ENCODE data around the gene ATP6V0A1.
"Not testable (repeated sequence)": the region's sequence is repeated elsewhere in the genome, so short reads cannot be mapped to it uniquely, and the experiment has no call there.

Gene ATP6V0A1

DNA sequence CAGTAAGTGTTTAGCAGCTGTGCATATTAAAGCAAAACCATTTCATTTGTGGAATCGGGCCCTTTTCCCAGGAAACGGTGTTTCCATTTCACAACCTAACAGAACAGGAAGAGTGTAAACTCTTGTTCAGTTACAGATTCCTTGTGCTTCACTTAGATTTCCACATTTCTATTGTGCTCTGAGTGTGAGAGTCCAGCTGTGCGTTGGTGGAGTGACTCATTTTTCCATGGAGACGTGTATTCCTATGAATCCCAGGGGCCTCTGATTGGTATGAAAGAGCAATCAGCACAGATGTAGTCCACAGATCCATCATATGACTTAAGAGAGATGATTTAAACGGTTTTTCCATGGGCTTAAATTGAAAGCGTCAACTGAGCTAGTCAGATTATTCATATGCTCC lies 22.3 kb upstream of the ATP6V0A1 start:
- DNase-seq (ENCODE audit: low read depth in 2 of 2) = no peak

DNA sequence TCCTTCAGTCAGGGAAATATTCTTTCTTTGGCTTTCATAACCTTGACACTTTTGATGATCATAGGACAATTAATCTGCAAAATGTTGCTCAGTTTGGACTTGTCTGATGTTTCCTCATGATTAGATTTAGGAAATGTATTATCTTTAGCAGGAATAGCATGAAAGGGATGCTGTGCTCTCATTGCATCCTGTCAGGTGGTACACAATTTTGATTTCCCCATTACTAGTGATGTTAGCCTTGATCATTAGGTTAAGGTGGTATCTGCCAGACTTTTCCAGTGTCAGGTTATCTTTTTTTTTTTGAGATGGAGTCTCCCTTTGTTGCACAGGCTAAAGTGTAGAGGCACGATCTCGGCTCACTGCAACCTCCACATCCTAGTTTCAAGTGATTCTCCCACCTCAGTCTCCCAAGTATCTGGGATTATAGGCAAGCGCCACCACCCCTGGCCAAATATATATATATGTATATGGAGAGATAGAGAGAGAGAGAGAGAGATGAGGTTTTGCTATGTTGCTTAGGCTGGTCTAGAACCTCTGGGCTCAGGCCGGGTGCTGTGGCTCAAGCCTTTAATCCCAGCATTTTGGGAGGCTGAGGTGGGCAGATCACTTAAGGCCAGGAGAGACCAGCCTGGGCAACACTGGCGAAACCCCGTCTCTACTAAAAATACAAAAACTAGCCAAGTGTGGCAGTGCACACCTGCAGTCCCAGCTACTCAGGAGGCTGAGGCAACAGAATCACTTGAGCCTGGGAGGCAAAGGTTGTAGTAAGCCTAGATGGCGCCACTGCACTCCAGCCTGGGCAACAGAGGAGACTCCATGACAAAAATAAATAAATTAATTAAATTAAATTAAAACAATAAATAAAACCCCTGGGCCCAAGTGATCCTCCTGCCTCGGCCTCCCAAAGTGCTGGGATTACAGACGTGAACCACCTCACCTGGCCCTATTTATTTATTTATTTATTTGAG lies 19.8 kb upstream of the ATP6V0A1 start:
- DNase-seq (ENCODE audit: low read depth in 2 of 2) = no peak

DNA sequence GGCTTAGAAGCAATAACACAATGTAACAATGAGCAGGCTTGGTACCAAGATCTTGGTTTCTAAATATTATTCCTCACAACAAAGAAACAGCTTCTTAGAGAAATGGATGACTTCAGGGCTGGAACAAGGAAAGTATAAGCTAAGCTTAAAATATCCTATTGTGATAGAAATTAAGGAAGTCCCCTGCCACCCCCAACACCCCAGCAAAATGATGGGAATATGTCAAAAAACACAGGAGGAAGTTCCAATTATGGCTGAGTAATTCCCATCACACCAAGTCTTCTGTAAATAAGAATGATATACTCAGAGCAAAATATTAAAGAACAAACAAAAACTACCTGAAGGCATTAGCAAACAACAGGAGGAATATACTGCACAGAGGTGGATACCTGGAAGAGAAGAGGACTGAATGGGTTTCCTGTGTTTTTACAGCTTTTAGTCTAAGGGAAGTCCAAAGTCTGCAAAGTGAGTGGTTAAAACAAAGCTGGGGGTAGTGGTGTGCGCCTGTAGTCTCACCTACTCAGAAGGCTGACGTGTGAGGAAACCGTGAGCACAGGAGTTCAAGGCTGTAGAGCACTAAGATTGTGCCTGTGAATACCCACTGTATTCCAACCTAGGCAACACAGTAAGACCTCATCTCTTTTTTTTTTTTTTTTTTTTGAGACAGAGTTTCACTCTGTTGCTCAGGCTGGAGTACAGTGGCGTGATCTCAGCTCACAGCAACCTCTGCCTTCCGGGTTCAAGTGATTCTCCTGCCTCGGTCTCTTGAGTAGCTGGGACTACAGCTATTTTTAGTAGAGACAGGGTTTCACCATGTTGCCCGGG lies 17.1 kb upstream of the ATP6V0A1 start:
- DNase-seq (ENCODE audit: low read depth in 2 of 2) = no peak

DNA sequence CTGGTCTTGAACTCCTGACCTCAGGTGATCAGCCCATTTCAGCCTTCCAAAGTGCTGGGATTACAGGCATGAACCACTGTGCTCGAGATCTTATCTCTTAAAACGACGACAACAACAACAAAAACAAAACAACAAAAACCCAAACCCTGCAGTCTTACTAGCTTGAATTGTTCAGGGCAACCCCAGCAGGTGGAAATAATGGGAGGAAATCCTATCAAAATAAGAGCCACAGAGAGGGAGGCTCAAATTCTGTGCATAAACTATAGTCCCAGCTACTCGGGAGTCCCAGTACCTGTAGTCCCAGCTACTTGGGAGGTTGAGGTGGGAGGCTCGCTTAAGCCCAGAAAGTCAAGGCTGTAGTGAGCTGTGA lies 16.5 kb upstream of the ATP6V0A1 start:
- DNase-seq (ENCODE audit: low read depth in 2 of 2) = no peak

DNA sequence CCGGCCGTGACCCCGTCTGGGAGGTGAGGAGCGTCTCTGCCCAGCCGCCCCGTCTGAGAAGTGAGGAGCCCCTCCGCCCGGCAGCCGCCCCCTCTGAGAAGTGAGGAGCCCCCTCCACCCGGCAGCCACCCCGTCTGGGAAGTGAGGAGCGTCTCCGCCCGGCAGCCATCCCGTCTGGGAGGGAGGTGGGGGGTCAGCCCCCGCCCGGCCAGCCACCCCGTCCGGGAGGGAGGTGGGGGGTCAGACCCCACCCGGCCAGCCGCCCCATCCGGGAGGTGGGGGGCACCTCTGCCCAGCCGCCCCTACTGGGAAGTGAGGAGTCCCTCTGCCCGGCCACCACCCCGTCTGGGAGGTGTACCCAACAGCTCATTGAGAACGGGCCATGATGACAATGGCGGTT lies 9.5 kb upstream of the ATP6V0A1 start:
- DNase-seq (ENCODE audit: low read depth in 2 of 2) = not testable (repeated sequence)

DNA sequence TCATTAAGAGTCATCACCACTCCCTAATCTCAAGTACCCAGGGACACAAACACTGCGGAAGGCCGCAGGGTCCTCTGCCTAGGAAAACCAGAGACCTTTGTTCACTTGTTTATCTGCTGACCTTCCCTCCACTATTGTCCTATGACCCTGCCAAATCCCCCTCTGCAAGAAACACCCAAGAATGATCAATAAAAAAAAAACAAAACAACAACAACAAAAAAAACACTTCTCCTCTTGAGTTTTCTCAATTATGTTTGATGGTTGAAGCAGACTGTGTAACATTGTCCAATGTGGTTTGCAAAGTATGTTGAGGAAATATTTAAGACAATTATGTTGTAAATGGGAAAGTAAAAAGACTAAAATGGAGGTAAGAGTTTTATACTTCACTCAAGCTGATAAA lies 8.8 kb upstream of the ATP6V0A1 start:
- DNase-seq (ENCODE audit: low read depth in 2 of 2) = not testable (repeated sequence)

DNA sequence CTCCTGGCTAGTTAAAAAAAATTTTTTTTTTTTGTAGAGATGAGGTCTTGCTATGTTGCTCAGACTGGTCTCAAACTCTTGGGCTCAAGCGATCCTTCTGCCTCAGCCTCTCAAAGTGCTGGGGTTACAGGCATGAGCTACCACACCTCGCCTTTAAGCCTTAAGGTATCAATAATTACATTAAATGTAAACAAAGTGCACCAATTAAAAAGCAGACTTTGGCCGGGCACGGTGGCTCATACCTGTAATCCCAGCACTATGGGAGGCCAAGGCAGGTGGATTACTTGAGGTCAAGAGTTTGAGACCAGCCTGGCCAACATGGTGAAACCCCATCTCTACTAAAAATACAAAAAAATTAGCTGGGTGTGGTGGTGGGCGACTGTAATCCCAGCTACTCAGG lies 7.4 kb upstream of the ATP6V0A1 start:
- not testable (repeated sequence) for DNase-seq (ENCODE audit: low read depth in 2 of 2)

DNA sequence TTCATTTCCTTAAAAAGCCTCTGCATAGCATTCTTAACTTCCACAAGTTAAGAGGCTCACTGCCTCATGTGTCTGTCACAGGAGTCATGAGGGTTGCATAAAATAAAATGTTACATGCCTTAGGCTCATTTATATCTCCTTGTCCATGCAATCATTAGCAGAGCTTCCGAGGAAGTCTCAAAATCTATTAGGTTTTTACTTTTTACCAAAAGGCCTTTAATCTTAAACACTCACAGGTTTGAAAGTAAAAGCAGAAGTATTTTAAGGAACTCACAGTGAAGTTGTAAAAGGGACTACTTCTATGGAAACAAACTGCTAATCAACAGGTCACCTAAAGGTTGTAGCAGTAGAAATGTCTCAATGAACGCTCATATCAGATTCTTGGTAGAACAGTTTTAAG lies 5.2 kb upstream of the ATP6V0A1 start:
- DNase-seq (ENCODE audit: low read depth in 2 of 2) = no peak

DNA sequence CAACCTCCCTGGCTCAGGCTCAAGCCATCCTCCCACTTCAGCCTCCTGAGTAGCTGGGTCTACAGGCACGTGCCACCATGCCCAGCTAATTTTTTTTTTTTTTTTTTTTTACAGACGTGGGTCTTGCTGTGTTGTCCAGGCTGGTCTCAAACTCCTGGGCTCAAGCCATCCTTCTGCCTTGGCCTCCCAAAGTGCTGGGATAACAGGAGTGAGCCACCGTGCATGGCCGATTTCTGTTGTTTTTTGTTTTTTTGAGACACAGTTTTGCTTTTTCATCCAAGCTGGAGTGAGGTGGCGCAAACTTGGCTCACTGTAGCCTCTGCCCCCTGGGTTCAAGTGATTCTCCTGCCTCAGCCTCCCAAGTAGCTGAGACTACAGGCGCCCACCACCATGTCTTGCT lies 3.7 kb upstream of the ATP6V0A1 start:
- DNase-seq (ENCODE audit: low read depth in 2 of 2) = not testable (repeated sequence)

DNA sequence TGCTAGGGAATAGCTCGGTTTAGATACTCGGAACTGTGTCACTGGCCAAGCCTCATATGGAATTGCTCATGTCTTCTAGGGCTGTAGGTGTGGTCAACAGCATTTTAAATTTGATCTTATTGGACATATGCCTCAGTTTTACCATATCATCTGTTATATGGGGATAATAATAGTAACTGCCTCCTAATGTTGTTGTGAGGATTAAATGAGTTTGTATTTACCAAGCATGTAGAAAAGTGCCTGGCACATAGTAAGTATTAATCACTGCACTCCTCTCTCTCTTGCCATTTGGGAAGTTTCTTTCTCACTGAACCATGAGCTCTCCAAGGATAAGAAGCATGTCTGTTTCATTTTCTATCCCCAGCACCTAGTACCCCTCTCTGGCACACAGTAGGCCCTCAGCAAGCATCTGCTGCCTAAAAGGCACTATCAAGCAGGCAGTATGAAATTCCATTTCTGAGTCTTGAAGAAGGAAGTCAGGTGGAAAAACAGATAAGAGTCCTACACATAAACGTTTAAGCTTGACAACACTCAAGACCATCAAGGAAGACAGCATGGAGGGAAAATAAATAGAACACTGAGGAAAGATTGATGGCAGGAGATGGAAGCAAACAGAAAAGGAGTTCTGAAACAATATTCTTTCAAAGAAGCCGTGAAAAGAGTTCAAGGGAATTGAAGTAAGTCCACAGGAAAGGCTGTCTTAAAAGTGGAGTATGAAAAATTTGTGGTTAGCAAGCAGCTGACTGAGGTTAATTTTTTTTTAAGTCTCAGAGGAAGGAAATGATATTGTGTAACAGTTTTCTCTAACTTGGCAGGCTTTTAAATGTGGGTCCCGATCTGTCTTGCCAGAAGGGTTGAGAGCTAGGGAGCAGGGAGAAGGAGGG lies 2.2 kb upstream of the ATP6V0A1 start:
- DNase-seq (ENCODE audit: low read depth in 2 of 2) = no peak

DNA sequence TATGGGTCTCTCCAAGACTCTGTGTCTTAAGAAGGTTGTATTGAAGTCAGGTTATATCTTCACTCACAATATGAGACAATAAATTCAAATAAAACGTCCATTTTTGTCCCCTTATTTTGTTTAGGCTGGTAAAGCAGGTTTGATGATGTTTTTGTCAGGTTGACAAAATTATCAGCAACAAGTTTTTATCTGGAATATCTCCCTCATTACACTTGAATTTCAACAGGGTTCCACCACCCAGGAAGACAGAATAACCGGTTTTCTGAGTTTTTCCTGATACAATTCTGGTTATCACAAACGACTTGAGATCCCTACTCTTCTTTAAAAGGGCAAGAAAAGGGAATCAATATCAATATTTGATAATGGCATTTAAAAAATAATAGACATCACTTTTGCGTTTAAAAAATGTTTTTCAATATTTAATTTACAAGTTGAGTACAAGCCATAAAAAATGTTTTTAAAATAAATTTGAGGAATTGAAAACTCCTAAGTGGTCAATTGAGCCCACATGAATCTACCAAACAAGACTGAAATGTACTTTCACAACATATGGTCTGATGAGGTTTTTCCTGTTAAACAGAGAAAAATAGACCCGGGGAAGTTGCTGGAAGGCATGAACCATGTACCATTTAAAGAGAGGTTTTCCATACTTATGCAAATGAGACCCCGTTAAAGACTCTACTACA lies 1.4 kb upstream of the ATP6V0A1 start:
- no peak for DNase-seq (ENCODE audit: low read depth in 2 of 2)

DNA sequence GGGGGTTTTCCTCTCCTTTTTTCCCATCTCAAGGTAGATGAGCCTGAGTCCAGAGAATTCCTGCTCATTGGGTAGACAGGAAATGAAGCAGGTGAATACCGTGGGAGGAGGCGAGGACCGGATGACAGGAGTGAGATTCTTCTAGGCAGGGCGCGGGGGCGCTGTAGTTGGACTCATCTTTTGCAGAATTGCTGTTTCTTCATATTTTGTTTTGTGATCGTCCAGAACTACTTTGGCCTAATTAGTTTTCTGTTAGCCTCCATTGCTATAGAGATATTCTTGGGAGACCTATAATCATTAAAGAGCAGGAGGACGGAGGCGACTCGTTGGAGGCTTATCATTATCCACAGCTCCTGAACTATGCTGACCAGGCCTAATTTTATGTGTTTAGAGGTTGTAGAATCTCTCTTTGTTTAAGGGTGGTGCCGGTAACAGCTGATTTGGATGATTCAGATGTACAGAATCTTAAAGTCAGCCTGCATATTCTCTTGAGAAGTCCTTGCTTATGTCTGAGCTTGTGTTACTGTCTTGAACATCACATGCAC lies 650 bp downstream of the ATP6V0A1 start:
- no peak for DNase-seq (ENCODE audit: low read depth in 2 of 2)

DNA sequence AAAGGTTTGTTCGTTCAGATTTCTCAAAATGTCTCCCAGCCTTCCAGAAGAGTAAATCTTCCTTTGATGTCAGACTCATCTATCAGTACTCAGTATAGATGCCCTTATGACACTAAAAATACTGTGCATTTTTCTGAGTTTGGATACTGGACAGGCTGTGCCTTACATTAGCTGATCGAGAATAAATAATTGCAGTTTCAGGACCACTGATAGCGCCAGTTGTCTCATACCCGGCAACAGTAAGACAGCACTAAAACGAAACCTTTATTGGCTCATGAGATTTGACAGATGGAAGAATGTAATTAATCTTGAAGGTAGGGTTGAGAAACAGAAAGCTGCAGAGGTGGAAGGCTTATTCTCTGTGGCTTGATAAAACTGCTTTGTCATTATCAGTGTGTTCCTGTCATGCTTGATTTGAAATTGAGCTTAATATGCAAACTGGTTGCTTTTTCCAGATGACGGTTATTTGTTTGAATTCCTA lies 1.2 kb downstream of the ATP6V0A1 start:
- DNase-seq (ENCODE audit: low read depth in 2 of 2) = no peak

DNA sequence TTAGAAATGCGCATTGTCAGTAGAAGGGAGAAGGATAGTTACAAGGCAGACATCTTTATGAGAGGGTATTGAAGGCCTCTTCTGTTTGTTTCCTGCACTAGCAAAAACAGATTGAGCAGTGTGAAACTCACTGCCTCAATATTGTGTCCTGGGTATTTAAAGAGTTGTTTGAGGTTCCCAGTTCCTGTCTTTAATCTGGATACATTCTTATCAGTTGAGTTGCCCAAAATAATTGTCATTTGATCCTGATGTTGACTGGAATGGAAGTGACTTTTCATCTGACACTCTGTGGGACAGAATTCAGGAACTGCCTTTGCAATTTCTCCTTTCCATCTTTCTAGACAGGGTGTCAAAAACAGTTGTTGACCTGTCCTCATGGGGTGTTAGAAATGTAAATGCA lies 1.7 kb downstream of the ATP6V0A1 start:
- DNase-seq (ENCODE audit: low read depth in 2 of 2) = no peak

DNA sequence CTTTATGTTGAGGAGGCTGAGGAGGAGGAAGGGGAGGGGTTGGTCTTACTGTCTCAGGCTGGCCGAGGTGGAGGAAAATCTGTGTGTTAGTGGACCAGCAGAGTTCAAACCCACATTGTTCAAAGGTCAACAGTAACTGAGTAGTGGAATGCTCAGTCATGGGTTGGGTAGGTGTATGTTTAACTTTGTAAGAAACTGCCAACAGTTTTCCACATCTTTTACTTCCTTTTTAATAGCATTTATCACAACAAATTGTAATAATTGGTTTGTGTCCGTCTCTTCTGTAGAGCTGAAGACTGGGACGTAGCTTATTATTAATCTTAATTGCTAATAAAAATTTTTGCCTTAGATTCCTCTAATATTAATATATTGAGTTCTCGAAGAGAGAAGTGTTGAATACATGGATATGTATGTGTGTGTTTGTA lies 5.3 kb downstream of the ATP6V0A1 start:
- DNase-seq (ENCODE audit: low read depth in 2 of 2) = no peak

DNA sequence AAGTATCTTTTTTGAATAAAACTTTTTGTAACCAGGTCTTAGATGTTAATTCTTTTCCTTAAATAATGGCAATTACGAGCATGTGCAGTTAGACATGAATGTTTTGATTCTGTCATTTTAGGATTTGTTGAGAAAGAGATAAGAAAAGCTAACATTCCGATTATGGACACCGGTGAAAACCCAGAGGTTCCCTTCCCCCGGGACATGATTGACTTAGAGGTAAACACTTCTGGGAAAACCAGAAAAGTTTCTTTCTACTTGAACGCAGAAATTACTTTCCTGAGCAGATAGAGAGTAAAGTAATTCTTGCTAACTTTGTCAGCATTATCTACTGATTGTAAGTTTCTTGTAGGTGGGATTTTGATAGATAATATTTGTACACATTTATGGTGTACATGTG lies 9.2 kb downstream of the ATP6V0A1 start:
- DNase-seq (ENCODE audit: low read depth in 2 of 2) = no peak

DNA sequence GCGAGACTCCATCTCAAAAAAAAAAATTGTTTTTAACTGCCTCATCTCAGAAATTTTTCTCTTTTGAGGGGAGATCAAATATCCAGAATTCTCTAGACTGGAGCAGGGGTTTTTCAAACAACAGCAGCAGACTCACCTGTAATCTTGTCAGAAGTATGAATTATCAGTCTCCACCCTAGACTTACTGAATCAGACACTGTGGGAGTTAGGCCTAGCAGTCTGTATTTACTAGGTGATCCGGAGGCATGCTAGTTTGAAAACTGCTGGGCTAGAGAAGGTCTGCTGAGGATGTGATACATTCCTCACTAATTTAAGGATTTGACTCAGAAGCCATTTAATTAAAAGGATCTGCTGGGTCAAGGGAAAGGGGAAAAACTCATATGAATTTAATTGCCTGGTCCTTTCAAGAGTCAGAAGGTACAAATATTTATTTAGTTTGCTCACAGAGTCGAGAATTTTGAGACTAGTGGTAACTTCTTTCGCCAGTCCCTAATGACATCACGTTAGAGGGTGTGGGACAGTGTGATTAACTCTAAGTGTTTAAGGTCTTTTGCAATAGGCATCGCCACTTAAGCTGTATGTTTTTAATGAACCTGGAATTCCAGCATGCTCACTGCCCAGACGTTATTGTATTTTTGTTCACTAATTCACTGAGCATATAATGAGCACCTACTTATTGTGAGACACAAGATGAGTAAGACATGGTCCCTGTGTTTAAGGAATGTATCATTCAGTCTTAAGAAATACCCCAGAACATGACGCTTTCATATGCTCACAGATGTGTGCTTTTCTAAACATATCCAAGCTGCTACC lies 14.2 kb downstream of the ATP6V0A1 start:
- DNase-seq (ENCODE audit: low read depth in 2 of 2) = no peak

DNA sequence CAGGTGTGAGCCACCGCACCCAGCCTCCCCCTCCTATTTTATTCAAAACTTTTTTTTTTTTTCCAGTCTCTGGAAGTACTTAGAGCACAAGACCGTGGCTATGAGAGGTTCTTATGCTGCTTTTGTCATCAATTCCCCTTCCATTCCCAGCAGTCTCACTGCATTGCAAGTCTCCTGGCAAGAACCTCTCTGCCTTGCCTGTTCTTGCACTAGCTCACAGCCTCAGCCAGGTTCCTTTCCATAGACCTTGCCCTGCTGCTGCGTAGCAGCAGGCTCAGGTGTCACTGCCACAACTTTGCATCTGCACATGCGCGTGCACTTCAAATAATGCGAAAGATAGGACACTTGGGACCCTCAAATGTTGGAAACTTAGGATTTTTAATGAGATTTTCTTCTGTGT lies 15.6 kb downstream of the ATP6V0A1 start:
- DNase-seq (ENCODE audit: low read depth in 2 of 2) = no peak

DNA sequence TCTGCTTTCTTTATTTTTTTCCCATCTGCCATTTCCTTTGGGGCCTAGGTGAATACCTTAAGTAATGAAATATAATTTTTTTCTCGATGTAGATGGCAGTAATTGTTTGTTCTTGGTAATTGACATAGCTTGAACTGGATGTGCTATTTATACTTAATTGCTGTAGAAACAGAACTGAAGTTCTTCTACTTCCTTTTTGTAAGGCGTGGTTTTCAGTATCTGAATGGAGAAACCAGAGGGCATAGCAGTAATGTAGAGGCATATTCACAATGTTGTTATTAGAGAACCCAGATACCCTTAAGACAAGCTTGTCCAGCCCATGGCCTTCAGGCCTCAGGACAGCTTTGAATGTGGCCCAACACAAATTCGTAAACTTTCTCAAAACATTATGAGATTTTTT lies 16.4 kb downstream of the ATP6V0A1 start:
- no peak for DNase-seq (ENCODE audit: low read depth in 2 of 2)

DNA sequence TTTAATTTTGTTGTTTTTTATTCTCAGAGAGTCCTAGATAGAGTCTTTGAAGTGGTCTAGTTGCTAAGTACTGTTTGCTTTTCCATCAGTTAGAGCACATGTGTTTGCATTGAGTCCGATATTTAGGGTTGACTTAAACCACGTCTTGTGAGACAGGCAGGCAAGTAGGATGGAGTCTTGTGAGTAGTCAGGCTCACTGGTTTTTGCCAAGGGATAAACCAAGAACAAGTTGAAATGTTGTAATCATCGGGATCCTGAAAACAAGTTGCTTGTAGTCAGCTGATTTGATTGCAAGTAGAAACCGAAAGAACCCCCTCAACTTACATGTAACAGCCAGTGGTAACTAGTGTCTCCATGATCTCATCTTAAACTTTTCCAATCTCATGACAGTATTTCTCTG lies 17.2 kb downstream of the ATP6V0A1 start:
- DNase-seq (ENCODE audit: low read depth in 2 of 2) = no peak

Data from stimulated activated CD8-positive, alpha-beta memory T cell treated with anti-CD3 and anti-CD28 coated beads, Interleukin-15, amount 100 ng/mL, for 48 hours (primary cell).